Left renal cortex interstitium (tissue), 4 donors: ENCODE measurements around the gene TERF2IP. TPM values are rescaled to one million over a fixed set of nuclear protein-coding genes. Genes with fewer than 3 reads are reported as not detected.

Source experiments
- DNase-seq, 4 donors: peaks; one replicate each; pipeline ENCODE4 v3.0.0-alpha.2; 2013; ENCODE audit warnings: low read depth in 4 of 4, low spot score in 2 of 4, missing footprints in 1 of 4
- polyA plus RNA-seq, 4 donors: library from polyadenylated mRNA; unstranded; fragments of 120-200 nt; gene quantifications; one replicate each; pipeline ENCODE4 v1.2.1, GENCODE V29; 2013; ENCODE audit not compliant: insufficient read length in 4 of 4

TERF2IP gene, protein sequence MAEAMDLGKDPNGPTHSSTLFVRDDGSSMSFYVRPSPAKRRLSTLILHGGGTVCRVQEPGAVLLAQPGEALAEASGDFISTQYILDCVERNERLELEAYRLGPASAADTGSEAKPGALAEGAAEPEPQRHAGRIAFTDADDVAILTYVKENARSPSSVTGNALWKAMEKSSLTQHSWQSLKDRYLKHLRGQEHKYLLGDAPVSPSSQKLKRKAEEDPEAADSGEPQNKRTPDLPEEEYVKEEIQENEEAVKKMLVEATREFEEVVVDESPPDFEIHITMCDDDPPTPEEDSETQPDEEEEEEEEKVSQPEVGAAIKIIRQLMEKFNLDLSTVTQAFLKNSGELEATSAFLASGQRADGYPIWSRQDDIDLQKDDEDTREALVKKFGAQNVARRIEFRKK
- polyA plus RNA-seq: 10 to 100 TPM; 79.9 to 89.7 (median 83.1) TPM

DNA sequence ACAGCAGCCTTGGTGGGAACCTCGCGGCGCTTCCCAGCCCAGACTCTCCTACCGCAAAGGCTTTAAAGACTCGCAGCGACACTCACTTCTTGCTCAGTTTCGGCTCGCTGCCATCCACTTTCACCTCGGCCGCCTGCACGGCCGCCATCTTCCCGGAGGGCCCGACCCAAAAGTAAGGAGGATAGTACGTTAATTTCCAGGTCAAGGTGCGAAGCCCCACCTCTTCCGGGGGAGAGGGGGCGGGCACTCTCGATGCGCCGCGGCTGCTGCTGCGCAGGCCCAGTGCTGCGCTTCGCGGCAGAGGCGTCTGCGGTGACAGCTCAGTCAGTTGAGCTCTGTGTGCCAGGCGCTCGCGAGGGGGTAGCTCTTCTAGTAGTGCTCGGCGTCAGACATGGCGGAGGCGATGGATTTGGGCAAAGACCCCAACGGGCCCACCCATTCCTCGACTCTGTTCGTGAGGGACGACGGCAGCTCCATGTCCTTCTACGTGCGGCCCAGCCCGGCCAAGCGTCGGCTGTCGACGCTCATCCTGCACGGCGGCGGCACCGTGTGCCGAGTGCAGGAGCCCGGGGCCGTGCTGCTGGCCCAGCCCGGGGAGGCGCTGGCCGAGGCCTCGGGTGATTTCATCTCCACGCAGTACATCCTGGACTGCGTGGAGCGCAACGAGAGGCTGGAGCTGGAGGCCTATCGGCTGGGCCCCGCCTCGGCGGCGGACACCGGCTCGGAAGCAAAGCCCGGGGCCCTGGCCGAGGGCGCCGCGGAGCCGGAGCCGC, at the start of gene TERF2IP, which contains the start of gene KARS1:
Gene TERF2IP (plus strand): TSS at position 282 of the 773 bp plus-strand sequence. CDS start 110 bp downstream, at position 392.
Gene KARS1 (minus strand): TSS at position 174 of the 773 bp plus-strand sequence. CDS start 26 bp downstream, at position 148.
- peak; percentile 63 to 89 (median 80) for DNase-seq

DNA sequence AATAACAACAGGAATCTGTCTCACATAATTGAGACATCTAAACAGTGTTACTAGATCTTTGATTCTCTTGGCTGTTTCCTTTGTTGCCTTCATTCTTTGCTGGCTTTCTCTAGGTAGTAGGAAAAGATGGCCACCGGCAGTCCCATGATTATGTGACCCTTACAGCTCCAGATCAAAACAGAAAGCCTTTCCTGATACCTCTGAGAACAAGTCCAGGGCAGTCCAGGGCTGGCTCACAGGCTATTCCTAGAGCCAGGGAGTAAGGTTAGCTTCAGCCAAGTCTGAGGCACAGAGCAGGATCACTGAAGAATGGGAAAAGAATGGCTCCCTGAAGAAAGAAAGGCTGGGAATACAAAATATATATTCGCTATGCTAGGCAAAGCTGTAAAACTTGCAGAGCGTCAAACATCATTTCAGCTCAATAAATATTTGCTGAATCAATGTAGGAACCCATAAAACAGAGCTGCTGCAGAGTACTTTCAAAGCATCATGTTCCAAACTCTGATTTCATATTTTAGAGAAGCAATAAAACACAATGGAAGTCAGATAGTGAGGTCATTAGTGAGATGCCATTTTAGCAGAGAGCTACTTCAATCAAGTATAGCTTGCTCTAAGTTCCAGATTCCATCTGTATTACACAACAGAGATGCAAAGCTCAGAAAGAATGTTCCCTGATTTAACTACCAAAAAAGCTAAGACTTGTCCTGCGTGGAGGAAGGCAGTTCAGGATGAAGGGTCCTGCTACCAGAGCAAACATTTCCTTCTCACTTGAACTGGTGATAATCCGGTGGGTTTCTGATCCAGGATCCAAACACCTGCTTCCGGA, 47.9 kb upstream of the TERF2IP start:
- DNase-seq: no peak

- no peak for DNase-seq
These were observed 44.3 kb upstream of the TERF2IP start for GRCh38 chr16:75603241-75603640.

- DNase-seq: no peak
These were observed 41.1 kb upstream of the TERF2IP start for GRCh38 chr16:75606507-75606906.

GRCh38 chr16:75614066-75614897, 33.3 kb upstream of the TERF2IP start:
- DNase-seq: no peak

- DNase-seq: no peak
These were observed 32.0 kb upstream of the TERF2IP start for GRCh38 chr16:75615619-75616018.

DNA sequence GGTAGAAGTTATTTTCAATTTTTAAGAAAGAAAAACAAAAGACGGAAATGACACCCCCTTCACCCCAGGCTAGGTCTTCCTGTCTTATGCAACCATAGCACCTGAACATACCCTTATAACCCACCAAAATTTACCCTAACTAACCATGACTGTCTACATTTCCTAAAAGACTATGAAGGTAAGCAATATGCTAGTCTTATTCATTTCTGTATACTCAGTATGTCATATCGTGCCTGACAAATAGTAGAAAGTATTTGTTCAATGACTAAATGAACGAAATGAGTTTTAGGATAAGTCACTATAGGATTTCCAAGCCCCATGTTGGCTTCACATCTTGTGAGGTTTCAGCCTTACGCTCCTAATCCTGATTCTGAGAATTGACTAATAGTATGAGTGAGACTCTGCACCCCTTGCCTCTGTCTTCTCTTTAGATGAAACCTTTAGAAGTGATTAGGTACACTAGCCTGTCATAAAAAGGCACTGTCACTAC, 31.0 kb upstream of the TERF2IP start:
- no peak for DNase-seq

DNA sequence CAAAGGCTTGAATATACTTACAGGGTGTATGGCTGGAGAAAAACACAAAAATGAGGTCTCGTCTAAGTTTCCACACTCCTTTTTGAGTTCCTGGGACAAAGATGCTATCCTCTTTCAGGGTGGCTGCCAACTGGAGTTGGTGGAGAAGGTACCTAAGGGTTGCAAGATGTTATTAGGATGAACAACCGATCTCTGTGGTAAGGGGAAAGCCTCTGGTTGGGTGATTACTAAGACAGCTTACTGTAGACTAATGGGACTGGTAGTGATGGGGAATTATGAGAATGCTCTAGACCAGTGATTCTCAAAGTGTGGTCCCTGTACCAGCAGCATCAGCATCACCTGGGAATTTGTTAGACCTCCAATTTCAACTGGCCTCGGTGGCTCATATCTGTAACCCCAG, 30.5 kb upstream of the TERF2IP start:
- DNase-seq: no peak

DNA sequence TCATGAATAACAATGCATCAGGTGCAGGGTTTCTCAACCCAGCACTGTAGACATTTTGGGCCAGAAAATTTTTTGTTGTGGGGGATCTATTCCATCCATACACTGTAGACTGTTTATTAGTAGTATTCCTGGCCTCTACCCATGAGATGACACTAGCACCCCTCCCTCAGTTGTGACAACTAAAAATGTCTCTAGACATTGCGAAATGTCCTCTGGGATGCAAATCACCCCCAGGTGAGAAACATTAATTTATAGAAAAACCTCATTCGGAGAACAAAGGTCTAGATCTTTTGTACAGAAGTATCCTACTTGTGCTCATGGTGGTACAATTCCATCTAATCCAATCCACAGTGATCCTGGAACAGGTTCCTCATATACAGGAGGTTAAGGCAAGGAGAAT, 28.8 kb upstream of the TERF2IP start:
- DNase-seq: no peak

- no peak for DNase-seq
These were observed 27.0 kb upstream of the TERF2IP start for GRCh38 chr16:75620326-75621169.

DNA sequence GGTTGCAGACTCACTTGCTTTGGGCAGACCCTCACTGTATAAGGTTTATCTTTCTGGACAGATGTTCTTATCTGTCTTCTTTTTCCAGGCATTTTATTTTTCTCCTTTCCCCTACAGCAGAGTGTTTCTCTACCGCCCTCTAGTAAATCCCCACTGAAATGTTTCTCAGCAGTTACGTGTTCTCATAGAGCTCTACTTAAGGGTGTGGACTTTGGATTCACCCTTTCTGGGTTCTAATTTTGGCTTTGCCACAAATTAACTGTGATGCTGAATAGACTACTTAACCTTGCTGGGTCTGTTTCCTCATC, 26.4 kb upstream of the TERF2IP start:
- DNase-seq: no peak

DNA sequence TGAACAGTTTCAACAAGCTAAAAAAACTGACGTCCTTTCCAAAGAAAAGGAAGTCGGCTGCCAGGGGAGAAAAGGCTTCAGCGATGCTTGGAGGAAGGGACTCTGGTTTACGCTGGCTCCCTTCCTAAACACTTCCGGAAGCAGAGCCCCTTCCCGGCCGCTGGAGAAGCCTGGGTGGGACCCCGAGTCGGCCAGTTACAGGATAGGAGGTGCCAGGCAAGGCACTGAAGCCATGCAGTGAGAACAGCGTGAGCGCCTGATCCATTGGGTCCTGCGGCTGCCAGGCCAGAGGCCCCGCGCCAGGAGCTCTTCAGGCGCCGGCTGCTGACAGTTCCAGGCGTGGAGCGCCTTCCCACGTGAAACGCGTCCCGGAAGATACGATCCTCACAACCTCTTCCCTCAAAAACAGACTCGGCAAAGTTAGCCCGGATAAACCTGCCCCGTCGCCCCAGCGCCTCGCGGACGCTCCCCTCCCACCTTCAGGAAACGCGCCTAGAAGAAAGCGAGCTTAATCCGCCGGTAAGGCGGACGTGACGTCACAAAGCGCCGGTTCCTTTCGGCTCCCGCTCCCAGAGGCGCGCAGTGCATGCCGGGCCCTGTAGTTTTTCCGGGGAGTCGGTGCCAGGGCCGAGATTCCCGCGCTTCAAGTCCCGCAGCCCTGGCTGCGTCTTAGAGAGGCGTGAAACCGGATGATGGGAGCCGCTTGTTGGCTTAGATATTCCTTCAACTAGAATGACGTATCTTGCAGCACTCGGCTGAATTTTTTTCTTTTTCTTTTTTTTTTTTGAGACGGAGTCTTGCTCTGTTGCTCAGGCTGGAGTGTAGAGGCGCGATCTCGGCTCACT, 24.6 kb upstream of the TERF2IP start, which contains the start of gene ADAT1:
Gene ADAT1 (minus strand): TSS at position 521 of the 845 bp plus-strand sequence. CDS start 2,482 bp downstream, outside the sequence.
- peak; percentile 92 to 98 (median 96) for DNase-seq

DNA sequence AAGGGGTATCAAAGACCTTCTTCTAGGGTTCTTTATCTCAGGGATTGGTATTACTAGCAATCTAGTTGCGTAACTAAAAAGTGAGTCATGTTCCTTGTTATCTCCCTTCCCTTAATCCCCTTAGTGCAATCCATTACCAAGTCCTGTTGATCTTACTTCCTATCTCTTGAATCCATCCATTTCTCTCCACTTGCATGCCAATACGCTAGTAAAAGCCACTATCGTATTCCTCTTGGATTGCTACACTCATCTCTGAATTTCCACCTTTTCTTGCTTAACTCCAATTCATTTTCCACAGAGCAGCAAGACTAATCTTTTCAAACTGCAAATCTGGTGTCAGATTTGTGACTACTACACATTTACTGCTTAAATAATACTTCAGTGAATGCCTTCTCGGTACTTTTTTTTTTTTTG, 22.6 kb upstream of the TERF2IP start:
- DNase-seq: no peak

- DNase-seq: no peak
These were observed 20.8 kb upstream of the TERF2IP start for GRCh38 chr16:75626806-75627205.

DNA sequence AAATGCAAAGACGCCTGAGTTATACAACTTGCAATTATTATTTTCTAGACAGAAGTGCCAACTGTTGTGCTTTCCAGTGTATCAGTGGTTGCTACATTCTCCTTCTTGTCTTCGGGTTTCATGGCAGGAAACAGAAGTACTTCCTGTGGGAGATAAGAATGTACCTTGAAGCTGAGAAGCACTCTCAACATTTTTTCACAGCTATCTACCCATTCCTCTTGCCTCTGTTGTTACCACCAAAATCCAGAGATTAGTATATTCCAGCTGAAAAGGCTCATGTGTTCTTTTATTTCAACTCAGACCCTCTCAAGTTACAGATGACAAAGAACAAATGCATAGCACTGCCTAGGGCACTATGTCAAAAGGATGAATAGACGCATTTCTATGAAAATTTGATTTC, 19.7 kb upstream of the TERF2IP start:
- no peak for DNase-seq

DNA sequence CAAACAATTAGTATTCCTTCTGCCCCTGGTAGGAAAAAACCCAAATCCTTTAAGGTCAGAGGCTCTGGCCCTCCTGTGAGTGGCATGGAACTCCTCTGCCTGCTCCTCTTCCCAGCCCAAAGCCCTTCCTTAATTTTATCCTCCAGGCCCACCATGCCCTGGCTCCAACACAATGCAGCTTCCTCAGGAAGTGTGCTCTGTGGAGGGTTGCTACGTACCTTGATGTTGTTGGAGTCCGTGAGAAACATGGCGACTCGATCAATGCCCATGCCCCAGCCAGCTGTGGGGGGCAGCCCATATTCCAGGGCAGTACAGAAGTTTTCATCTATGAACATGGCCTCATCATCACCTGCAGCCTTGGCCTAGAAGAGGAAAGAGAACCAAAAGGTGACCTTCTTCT, 19.2 kb upstream of the TERF2IP start:
- no peak for DNase-seq

- no peak for DNase-seq
These were observed 18.4 kb upstream of the TERF2IP start for GRCh38 chr16:75629132-75629531.

DNA sequence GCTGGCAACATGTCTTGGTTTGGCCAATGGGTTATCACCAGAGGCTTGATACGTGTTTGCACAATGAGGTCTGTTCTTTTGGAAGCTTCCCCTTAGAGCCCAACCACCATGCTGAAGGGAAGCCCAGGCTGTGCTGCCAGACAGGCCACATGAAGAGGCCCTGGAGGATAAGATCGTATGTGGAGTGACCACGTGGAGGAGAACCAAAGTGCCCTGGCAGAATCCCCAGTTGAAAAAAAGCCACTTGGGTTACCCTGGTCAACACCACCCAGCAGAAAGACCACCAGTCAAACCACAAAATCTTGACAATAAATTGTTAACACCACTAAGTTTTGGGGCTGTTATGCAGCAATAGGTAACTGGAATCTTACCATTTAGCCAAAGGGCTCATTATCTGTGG, 17.5 kb upstream of the TERF2IP start:
- no peak for DNase-seq
